Astrocyte (in vitro differentiated cells and primary cell): ENCODE data around the gene DLST.

Experiments used
- EZH2 ChIP-seq: IDR thresholded peaks from 2 replicates; pipeline ENCODE4 v1.6.1; 2012; ENCODE audit warnings: mild to moderate bottlenecking, low read length, inconsistent platforms; ENCODE audit not compliant: insufficient read depth
- TF ChIP-seq, protein P1 (sequence below): IDR thresholded peaks from 2 replicates; pipeline ENCODE4 v1.5.1; 2011; ENCODE audit warnings: low read depth, mild to moderate bottlenecking, inconsistent platforms, low read length, moderate library complexity; ENCODE audit not compliant: insufficient read depth

DNA sequence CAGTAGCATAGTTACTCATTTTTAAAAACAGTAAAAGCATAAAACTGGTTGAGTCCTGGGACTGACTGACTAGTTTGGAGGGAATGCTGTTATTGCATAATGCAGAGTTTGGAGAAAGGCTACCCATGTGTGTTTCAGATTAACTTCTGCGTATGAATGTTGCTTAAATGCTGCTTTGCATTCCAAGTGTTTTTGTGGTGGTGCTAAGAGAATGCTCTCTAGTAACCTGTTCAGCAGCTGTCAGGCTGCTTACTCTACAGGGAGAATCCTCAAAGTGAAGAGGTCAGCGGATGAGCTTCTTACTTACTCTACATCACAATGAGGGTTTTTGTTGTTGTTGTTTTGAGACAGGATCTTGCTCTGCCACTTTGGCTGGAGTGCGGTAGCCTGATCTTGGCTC, 4.3 kb downstream of the DLST start:
- no peak for TF ChIP-seq EZH2
- TF ChIP-seq, protein P1, sequence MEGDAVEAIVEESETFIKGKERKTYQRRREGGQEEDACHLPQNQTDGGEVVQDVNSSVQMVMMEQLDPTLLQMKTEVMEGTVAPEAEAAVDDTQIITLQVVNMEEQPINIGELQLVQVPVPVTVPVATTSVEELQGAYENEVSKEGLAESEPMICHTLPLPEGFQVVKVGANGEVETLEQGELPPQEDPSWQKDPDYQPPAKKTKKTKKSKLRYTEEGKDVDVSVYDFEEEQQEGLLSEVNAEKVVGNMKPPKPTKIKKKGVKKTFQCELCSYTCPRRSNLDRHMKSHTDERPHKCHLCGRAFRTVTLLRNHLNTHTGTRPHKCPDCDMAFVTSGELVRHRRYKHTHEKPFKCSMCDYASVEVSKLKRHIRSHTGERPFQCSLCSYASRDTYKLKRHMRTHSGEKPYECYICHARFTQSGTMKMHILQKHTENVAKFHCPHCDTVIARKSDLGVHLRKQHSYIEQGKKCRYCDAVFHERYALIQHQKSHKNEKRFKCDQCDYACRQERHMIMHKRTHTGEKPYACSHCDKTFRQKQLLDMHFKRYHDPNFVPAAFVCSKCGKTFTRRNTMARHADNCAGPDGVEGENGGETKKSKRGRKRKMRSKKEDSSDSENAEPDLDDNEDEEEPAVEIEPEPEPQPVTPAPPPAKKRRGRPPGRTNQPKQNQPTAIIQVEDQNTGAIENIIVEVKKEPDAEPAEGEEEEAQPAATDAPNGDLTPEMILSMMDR: no peak
